A172 (cell line): ENCODE data around the gene SYT15. TPM values are rescaled to one million over a fixed set of nuclear protein-coding genes. Genes with fewer than 3 reads are reported as not detected.
"Not testable (repeated sequence)": the region's sequence is repeated elsewhere in the genome, so short reads cannot be mapped to it uniquely, and the experiment has no call there.

Source experiments
- DNase-seq: peaks from one replicate; pipeline ENCODE4 v3.0.0-alpha.2; 2015; ENCODE audit warnings: low spot score
- total RNA-seq: library from RNA; depleted of rRNA; stranded (reverse); fragments of >200 nt; shearing (Covaris generic); gene quantifications from 2 replicates; pipeline ENCODE4 v1.2.3, GENCODE V29; 2014

SYT15 gene
- total RNA-seq, 1 experiment from 2014 or later: not detected

DNA sequence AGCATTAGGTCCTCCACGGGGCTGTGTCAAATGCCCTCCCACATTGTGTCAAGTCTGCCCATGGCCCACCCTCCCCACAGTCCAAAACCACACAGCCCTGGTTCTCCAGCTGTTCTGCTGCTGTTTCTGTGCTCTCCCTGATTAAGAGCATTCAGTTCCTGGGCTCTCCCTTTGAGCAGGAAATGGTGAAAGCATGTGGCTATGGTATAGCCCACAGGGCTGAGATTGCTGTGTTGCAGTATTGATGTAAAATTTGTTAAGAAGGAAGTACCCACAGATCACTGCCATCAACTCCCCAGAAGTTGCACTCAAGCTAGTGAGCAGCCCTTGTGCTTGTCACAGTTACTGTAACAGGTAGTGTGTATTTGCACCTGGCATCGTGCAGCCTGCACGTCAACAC lies 9.3 kb downstream of the SYT15 start:
- not testable (repeated sequence) for DNase-seq

DNA sequence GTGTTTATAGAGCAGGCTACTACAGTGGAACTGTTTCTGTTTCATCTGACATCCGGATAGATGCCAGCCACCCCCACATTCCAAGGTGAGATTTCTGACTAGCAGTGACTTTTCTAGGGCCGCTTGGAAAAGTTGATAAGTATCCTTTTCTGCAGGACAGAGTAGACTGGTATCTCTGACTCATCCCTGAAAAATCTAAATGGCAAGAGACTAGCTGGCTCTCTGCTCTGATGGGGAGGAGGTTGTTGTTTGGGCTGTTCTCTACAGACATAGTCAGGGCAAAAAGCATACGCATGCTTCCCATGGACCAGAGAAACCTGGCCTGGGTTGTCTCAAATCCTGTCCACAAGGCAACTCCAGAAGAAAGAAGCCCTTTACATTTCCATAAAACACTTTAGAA lies 10.7 kb downstream of the SYT15 start:
- DNase-seq: not testable (repeated sequence)

DNA sequence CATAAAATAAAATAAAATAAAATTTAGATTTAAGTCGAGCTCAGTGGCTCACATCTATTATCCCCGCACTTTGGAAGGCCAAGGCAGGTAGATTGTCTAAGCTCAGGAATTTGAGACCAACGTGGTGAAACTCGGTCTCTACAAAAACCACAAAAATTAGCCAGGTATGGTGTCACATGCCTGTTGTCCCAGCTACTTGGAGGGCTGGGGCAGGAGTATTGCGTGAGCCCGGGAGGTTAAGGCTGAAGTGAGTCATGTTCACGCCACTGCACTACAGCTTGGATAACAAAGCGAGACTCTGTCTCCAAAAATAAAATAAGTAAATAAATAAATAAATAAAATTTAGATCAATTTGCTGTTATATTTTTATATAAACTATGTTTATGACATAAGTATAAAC lies 12.1 kb downstream of the SYT15 start:
- not testable (repeated sequence) for DNase-seq

DNA sequence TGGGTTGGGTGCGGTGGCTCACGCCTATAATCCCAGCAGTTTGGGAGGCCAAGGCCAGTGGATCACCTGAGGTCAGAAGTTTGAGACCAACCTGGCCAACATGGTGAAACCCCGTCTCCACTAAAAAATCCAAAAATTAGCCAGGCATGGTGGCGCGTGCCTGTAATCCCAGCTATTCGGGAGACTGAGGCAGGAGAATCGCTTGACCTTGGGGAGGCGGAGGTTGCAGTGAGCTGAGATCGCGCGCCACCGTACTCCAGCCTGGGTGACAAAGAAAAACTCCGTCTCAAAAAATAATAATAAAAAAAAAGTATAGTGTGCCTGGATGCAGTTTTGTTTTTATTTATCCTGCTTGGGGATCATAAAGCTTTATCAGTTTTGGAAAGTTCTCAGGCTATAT lies 14.4 kb downstream of the SYT15 start:
- DNase-seq: not testable (repeated sequence)

DNA sequence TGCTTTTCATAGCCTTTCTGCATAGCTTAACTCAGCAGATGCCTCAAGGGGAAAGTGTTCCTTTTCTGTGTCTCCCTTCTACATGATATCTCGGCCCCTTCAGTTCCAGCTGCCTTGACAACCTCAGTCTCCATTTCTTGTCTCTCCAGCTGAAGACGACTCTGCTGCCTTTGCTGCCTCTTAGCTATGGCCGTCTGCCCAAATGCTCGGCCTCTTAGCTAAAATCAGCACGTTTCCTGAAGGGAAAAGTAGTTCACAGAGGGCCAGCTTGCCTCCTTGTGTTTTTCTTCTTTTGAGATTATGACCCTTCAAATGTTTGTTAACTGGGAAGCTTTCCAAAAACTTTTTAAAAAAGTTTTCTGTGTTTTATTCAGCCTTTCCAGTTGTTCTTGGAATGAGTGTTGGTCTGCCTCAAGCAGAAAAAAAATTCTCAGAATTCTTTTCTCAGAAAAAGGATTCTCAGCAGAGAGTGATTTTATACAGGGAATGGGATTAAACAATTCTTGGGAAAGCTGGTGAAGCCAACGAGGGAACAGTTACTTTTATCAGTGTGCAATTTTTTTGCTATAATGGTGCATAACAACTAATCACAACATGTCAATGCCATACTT lies 15.6 kb downstream of the SYT15 start:
- DNase-seq: not testable (repeated sequence)

DNA sequence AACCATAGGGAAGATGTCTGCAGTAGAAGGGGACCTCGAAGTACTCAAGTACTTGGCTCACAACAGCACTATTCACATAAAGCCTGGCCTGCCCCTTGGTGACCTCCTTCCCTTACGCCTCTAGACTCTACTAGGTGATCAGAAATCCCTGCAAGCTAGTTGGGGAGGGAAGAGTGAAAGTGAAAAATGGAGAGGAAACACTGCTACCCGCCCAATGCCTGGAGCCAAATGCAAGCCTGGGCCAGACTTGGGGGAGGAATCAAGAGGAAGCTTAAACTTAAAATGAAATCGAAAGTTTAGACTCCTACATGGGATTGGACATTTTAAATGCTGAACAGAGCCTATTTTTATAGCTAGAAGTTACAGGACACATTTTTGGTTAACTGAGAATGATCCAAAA lies 17.6 kb downstream of the SYT15 start:
- not testable (repeated sequence) for DNase-seq

DNA sequence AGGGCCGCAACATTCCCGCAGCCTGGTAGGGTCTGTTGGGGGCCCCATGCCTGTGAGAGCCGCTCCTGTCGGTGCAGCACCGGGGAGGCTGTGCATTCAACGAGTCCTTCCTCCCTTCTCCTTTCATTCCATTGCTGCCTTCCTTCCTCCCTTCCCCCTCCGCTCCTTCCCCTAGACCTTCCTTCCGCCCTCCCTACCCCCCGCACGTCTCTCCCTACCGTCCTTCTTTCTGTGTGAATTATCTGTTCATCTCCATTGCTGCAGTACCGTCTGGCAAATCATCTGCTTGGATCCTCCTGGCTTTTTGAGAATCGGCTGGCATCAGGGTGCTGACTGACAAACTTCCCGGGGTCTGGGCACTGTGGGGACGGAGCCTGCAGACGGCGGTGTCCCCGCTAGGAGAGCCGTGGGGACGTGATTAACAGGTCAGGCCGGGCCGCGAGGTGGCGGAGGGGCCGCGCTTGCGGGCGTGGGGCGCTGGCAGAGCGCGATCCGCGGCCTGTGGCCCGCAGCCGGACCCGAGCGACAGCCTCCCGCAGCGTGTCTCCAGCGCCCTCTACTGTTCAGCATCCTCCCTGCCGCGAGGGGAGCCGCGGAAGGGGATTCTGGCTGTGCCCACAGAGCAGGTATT lies 18.8 kb downstream of the SYT15 start:
- DNase-seq: not testable (repeated sequence)

DNA sequence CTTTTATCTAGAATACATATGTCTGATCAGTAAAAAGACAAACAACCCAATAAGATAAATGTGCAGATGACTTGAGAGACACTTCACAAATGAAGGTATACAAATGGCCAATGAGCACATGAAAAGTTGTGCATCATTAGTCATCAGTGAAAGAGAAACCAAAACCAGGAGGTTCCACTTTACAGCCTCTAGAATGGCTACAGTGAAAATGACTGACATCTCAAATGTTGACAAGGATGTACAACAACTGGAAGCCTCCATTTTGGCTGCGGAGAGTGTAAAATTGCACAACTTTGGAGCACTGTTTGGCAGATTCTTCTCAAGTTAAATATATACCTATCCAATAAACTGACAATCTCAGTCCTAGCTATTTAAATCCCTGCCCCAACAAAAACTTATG lies 21.6 kb downstream of the SYT15 start:
- DNase-seq: not testable (repeated sequence)

DNA sequence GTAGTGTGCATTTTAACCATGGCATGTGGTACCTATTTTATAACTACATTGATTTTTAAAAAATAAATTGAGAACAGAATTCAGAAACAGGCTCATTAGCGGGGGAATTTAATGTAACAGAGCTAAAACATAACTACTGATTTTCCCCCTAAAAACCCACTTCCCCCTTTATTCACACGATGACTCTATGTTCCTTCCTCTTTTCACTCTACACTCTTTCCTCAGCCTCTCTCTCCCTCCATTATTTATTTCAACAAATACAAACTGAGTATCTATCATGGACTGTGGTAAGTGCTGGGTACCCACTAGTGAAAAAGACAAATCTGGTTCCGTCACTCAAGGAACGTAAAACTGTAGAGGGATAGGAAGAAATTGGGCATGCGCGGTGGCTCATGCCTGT lies 36.6 kb downstream of the SYT15 start:
- DNase-seq: not testable (repeated sequence)

DNA sequence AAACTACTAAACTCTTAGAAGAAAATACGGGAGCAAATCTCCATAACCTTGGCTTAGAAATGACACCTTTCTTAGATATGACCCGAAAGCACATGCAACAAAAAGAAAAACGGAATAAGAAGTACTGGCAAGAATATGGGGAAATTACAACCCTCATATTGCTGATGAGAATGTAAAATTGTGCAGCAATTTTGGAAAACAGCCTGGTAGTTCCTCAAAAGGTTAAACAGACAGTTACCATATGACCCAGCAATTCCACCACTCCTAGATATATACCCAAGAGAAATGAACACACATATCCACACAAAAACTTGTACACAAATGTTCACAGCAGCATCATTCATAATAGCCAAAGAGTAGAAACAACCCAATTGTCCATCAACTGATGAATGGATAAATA lies 37.3 kb downstream of the SYT15 start:
- DNase-seq: not testable (repeated sequence)

DNA sequence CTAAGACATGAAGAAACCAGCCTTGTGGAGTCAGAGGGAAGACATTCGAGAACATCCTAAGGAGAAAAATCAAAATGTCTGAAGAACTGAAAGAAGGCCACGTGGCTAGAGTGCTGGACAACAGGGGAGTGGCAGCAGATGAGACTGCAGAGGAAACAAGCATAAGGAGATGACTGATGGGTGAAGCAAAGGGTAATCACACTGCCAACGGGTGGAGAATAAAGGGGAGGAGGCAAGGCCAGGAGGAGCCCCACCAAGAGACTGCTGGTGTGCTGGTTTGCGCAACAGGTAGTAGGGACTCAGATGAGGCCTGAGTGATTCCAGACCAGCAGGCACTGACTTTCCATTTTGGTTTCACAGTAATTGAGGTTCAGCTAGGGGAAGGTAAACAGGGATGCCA lies 38.2 kb downstream of the SYT15 start:
- not testable (repeated sequence) for DNase-seq

DNA sequence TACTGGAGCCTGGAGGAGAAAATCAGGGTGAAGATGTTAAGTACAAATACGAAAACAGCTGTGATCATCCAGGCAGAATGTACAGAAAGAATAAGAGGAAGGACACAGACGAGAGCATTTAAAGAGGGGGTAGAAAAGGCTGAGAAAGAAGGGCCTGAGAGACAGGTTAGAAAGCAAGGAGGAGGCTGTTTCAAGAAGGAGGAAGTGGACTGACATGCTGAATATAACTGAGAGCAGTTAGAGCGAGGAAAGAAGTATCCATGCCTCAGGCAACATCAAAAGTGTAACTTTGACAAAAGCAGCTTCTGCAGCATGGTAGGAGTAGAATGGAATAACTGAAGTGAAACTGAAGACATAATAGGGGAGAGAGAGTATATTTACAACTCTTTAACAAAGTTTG lies 39.0 kb downstream of the SYT15 start:
- not testable (repeated sequence) for DNase-seq

DNA sequence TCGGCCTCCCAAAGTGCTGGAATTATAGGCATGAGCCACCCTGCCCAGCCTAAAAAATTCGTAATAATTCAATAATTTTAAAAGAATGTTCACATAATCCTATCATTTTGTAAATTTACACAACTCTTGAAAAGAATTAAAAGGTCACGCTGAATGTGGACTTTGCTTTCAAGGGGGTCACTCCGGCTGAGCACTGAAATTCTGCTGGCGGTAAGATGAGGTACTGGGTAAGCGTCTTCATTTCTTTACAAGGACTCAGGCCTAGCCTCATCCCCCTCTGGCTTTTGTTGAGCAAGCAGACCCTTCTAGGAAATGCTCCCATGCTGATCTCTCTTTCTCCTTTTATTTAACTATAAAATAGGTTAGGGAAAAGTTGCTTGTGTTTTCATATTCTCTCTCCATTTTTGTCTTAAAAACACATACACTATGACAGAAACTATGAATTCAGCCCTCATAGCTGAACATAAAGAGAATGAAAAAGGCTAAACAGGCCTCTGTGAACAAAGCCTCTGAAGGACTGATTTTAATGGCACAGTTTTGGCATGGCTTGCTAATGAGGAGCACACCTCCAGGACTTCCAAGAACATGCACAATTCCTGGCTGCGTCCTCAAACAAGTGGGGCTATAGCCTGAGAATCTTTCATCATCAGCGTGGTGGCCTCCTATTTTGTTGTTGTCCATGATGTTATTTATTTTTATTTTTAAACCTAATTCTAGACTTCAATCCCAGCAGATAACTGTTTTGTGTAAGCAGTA lies 45.1 kb downstream of the SYT15 start:
- DNase-seq: not testable (repeated sequence)

DNA sequence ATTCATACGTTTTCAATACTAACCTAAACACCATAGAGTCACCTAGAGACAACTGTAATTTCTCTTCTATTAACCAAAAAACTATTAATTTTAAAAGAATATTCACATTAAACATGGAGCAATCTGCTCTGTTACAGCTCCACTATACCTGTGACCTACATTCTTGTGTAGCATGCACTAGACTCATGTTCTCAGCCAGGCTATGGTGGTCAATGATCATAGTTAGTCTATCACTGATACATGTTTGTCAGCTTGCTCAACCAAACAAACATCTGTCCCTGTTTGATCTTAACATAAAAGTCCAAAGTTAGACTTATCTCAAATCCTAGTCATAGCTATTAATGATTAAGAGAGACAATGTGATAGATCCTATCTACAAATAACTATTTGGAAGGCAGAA lies 50.9 kb downstream of the SYT15 start:
- not testable (repeated sequence) for DNase-seq

DNA sequence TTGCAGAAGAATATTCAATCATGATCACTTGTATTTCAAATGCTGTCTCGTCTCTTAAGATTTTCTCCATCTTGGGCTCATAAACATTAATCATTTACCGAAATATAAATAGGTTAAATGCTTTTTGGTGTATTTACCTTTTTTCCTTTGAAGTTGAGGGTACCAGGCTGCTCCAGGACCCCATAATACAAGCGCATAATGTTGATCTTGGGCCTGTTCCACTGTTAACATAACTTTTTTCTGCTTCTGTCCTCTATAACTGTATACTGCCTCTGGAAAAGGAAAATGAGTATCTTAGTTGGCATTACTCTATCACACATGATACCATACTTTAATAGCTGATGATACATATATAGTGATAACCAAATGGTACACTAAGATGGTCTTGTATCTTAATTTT lies 51.9 kb downstream of the SYT15 start:
- DNase-seq: not testable (repeated sequence)

DNA sequence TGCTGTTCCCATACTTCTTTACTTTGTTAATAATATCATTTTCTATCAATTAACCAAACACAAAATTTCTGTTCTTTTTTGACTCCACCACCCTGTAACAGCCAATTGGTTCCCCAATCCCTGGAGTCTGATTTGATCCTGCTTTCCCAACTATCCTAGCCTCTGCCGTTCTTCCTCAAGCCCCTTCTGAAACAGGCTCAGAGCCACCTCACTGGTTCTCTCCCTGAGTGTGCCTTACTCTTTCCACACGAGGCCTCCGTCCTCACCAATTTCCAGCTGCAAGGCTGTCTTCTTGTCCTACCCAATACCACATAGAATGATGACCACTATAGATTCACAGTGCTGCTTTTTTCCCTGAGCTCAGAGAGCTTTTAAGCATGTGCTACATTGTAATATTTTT lies 52.8 kb downstream of the SYT15 start:
- not testable (repeated sequence) for DNase-seq

DNA sequence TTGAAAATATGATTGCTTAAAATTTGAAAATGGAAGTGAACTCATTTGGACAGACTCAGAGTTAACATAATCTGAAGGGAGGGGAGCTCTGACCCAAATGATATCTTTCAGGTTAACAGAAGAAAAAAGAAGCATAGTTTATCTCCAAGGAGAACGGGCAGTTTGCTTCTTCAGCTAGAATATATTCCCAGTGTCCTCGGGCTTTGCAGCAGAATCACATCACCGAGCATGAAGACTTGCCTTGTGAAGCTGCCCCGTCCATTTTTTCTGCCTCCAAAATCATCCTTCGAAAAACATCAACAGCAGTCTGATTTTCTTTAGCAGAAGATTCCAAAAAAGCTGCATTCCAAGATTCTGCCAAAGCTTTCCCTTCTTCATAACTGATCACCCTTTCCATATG lies 55.8 kb downstream of the SYT15 start:
- DNase-seq: not testable (repeated sequence)

DNA sequence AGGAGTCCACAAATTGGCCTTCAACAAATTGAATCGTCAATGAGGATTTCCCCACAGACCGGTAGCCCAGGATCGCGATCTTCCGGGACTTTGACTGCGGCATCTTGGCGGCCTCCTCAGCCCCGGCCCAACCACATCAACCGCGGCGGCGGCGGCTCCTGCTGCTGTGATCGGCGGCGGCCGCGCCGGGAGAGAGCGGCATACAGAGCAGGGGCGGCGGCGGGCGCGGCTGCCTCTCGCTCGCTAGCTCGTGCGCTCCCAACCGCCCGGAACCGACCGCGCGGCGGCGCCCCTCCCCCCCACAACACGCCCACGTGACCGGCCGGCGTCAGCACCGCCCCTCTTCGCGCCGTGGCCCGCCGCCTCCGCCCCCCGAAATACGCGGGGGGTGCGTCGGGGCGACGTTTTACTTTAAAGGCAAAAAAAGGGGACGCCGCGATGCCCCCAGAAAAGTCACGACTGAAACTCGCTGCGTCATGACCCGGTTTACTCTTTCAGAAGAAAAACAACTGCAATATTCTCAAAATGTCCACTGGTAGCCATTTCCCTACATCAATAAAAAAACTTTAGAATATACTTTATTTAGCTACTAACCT lies 56.5 kb downstream of the SYT15 start:
- not testable (repeated sequence) for DNase-seq

DNA sequence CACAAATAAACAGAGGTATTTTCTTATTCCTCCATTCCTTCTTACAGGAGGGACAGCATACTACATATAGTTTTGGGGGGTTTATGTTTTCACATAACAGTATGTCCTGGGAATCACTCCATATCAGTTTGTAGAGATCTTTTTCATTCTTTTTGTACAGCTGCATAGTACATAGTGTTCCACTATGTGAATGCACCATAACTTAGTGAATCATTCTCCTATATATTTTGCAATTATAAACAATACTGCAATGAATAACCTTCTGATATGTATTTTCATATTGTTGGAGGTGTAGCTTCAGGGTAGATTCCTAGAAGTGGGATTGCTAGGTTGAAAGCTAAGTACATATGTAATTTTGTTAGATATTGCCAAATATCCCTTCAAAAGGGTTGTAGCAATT lies 61.1 kb downstream of the SYT15 start:
- DNase-seq: not testable (repeated sequence)
